Jurkat, Clone E6-1 (cell line): ENCODE measurements around the gene LRP1-AS. TPM values are rescaled to one million over a fixed set of nuclear protein-coding genes. Genes with fewer than 3 reads are reported as not detected.

Experiments used
- DNase-seq: peaks from one replicate; pipeline ENCODE4 v3.0.0-alpha.2; 2011; ENCODE audit warnings: low read depth, low spot score
- H3K4me3 ChIP-seq: 2 replicates; pipeline ENCODE4 v1.5.1; 2011; ENCODE audit warnings: mild to moderate bottlenecking, low read length, control low read depth, moderate library complexity
- polyA plus RNA-seq: library from polyadenylated mRNA; unstranded; fragments of >200 nt; gene quantifications from one replicate; pipeline ENCODE4 v1.2.1, GENCODE V29; 2012; ENCODE audit warnings: missing spikeins; ENCODE audit not compliant: insufficient read length, insufficient read depth

LRP1-AS gene
- polyA plus RNA-seq, result not detected

- H3K4me3 ChIP-seq, result no peak within 1 kb of the TSS
- no peak for DNase-seq
Measured at GRCh38 chr12:57146961-57147944, at the start of gene LRP1-AS. Gene LRP1-AS, minus strand, starts transcription at chr12:57147619.

GRCh38 chr12:57196956-57197355 is 49.5 kb upstream of the LRP1-AS start:
- H3K4me3 ChIP-seq, result no peak overlapping the region
- DNase-seq, result no peak

- DNase-seq, result no peak
- no peak overlapping the region for H3K4me3 ChIP-seq
Measured at GRCh38 chr12:57196439-57196838, 49.0 kb upstream of the LRP1-AS start.

GRCh38 chr12:57195611-57196371 is 48.4 kb upstream of the LRP1-AS start:
- H3K4me3 ChIP-seq, result no peak overlapping the region
- DNase-seq, result no peak

DNA sequence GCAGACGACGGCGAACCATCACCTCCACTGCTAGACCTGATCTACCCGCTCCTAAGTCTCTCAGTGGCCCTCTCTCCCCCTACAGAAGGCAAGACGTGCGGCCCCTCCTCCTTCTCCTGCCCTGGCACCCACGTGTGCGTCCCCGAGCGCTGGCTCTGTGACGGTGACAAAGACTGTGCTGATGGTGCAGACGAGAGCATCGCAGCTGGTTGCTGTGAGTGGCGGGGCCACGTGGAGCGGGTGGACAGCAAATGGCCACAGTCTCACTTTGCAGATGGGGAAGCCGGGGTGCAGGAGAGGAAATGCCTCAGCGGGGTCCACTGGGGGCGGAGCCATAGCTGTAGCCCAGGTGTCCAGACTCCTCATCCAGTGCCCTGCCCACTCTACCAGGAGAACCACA is 47.8 kb upstream of the LRP1-AS start:
- H3K4me3 ChIP-seq, result no peak overlapping the region
- no peak for DNase-seq

DNA sequence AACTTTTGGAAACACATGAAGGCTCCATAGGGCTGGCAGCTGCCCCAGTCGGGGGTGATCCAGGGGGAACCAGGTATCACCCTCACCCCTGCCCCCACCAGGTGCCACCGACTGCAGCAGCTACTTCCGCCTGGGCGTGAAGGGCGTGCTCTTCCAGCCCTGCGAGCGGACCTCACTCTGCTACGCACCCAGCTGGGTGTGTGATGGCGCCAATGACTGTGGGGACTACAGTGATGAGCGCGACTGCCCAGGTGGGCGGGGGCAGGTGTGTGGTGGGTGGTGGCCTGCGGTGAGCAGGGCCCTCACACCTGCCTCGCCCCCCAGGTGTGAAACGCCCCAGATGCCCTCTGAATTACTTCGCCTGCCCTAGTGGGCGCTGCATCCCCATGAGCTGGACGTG is 46.8 kb upstream of the LRP1-AS start:
- no peak overlapping the region for H3K4me3 ChIP-seq
- no peak for DNase-seq

- H3K4me3 ChIP-seq, result no peak overlapping the region
- DNase-seq, result no peak
Measured at GRCh38 chr12:57193706-57194245, 46.4 kb upstream of the LRP1-AS start.

DNA sequence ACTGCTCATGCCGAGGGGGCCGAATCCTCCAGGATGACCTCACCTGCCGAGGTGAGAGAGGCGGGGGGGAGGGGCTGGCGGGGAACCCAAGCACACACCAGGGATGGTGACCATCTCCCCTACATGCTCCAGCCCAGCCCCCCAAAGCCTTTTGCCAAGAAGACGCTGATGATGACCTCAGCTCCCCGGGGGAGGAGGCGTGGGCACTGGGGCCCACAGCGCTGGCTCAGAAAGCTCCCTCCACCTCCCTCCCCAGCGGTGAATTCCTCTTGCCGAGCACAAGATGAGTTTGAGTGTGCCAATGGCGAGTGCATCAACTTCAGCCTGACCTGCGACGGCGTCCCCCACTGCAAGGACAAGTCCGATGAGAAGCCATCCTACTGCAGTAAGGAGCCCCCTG is 45.5 kb upstream of the LRP1-AS start:
- no peak overlapping the region for H3K4me3 ChIP-seq
- no peak for DNase-seq

GRCh38 chr12:57191410-57191809 is 44.0 kb upstream of the LRP1-AS start:
- no peak overlapping the region for H3K4me3 ChIP-seq
- DNase-seq, result no peak

DNA sequence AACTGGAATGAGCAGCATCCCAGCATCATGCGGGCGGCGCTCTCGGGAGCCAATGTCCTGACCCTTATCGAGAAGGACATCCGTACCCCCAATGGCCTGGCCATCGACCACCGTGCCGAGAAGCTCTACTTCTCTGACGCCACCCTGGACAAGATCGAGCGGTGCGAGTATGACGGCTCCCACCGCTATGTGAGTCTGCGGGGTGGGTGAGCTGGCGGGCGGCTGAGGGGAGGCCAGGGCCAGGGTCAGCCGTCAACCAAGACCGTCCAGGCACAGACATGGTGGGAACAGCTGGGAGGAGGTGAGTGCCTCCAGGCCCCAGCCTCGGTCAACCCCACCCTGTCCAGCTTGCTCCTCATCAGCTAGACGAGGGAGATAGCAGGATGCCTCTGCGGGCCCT is 43.4 kb upstream of the LRP1-AS start:
- no peak overlapping the region for H3K4me3 ChIP-seq
- DNase-seq, result no peak

GRCh38 chr12:57190037-57190436 is 42.6 kb upstream of the LRP1-AS start:
- H3K4me3 ChIP-seq, result no peak overlapping the region
- no peak for DNase-seq

- no peak overlapping the region for H3K4me3 ChIP-seq
- DNase-seq, result no peak
Measured at GRCh38 chr12:57188090-57188425, 40.6 kb upstream of the LRP1-AS start.

DNA sequence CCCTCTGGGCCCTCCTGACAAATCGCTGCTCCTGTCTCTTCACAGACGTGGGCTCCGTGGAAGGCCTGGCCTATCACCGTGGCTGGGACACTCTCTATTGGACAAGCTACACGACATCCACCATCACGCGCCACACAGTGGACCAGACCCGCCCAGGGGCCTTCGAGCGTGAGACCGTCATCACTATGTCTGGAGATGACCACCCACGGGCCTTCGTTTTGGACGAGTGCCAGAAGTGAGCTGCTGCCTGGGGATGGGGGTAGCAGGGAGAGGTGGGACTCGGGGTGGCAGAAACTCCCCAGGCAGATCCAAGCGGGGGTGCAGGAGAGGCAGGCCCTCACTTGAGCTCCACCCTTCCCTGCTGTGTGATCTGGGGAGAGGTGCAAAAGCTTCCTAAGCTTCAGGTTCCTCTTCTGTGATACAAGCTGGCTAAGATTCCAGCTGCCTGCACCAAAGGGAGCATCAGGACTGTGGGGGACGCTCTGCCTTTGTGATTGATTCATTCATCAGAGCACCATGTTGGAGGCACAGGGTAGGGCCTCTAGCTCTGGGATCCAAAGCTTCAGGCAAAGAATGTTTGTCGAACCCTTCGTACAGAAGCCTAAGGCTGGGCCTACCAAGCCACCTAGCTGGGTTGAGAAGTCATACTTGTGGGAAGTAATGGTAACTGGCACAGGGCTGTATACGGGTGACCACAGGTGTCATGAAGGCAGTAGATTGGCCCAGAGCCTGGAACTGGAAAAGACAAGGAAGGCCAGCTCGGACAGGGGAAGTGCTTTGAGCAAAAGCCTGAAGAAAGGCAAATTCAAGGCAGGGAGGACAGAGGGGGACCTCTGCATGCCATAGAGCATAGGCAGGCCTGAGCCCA is 40.0 kb upstream of the LRP1-AS start:
- DNase-seq, result no peak

GRCh38 chr12:57185906-57186508 is 38.6 kb upstream of the LRP1-AS start:
- H3K4me3 ChIP-seq, result no peak overlapping the region
- DNase-seq, result no peak

More for the DNA sequence above, 40.0 kb upstream of the LRP1-AS start:
- H3K4me3 ChIP-seq, result no peak overlapping the region

GRCh38 chr12:57185403-57185802 is 38.0 kb upstream of the LRP1-AS start:
- no peak overlapping the region for H3K4me3 ChIP-seq

DNA sequence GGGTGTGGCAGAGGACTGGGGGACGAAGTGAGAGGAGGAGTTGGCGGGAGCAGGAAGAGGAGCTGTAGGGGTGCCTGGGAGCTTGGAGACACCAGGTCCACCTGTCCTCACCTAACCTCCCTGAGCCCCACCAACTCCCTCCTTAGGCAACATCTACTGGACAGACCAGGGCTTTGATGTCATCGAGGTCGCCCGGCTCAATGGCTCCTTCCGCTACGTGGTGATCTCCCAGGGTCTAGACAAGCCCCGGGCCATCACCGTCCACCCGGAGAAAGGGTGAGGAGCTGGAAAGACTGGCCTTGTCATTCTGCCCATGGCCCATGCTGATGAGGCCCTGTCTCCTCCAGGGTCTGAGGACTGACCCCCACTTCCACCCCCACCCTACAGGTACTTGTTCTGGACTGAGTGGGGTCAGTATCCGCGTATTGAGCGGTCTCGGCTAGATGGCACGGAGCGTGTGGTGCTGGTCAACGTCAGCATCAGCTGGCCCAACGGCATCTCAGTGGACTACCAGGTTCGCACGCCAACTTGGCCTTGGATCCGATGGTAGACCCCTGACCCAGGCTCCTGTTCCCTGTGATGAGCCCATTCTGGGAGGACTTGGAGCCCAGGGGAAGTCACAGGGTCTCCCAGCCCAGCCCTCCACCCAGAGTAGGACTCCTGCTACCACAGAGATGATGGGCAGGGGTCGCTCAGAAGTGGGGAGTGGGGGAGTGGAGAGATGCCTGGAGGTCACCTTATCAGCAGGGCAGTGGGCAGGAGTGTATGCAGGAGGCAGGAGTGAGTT is 36.7 kb upstream of the LRP1-AS start:
- H3K4me3 ChIP-seq, result no peak overlapping the region
- no peak for DNase-seq

More at GRCh38 chr12:57185403-57185802, 38.0 kb upstream of the LRP1-AS start:
- no peak for DNase-seq

- DNase-seq, result peak; percentile 57
- no peak overlapping the region for H3K4me3 ChIP-seq
Measured at GRCh38 chr12:57182918-57183575, 35.6 kb upstream of the LRP1-AS start.
